H1 (cell line): ENCODE data around the gene TMEM198. TPM values are rescaled to one million over a fixed set of nuclear protein-coding genes. Genes with fewer than 3 reads are reported as not detected.
A peak's percentile ranks its signal among the peaks of the same experiment; 100 is the strongest.

ENCODE experiments used
- CTCF ChIA-PET: fragments of 300-600 bp; sonication (Branson Sonifier 250); formaldehyde crosslinking; loops from one replicate; lab custom pipeline; 2021; ENCODE audit not compliant: partially characterized antibody; lab: Charles Lee
- POLR2A ChIA-PET: fragments of 300-600 bp; sonication (Branson Sonifier 250); formaldehyde crosslinking; loops from one replicate; lab custom pipeline; 2021; ENCODE audit warnings: inconsistent platforms; ENCODE audit not compliant: partially characterized antibody; lab: Charles Lee
- DNase-seq, 2 experiments: peaks; one replicate each; pipeline versions ENCODE4 v3.0.0 to v3.0.0-alpha.2; 2010 to 2022; ENCODE audit warnings: low spot score in 2 of 2, low read depth in 1 of 2, mixed read lengths in 1 of 2
- FAIRE-seq: peaks from 2 replicates; lab custom pipeline; 2011; peaks lifted over from hg19 to GRCh38; lab: Jason Lieb, UNC
- H2AFZ ChIP-seq: 2 replicates; pipeline ENCODE4 v1.8.1; 2012; ENCODE audit warnings: low read length, inconsistent platforms
- H2AK5ac ChIP-seq: 2 replicates; pipeline ENCODE4 v1.6.1; 2013; ENCODE audit warnings: low read depth, low read length
- H2BK120ac ChIP-seq: replicated peaks from 2 replicates; pipeline ENCODE3; 2013; ENCODE audit warnings: low read depth, low read length, inconsistent platforms
- H2BK12ac ChIP-seq: 2 replicates; pipeline ENCODE4 v1.6.1; 2013; ENCODE audit warnings: low read depth, low read length
- H2BK15ac ChIP-seq: 2 replicates; pipeline ENCODE4 v1.6.1; 2013; ENCODE audit warnings: low read length
- H2BK20ac ChIP-seq: 2 replicates; pipeline ENCODE4 v1.6.1; 2013; ENCODE audit warnings: low read length
- H2BK5ac ChIP-seq: 2 replicates; pipeline ENCODE4 v1.6.1; 2013; ENCODE audit warnings: low read depth, low read length
- H3K14ac ChIP-seq: 2 replicates; pipeline ENCODE4 v1.6.1; 2013; ENCODE audit warnings: inconsistent platforms; ENCODE audit not compliant: insufficient read length
- H3K18ac ChIP-seq: 2 replicates; pipeline ENCODE4 v1.6.1; 2013; ENCODE audit warnings: low read length; ENCODE audit errors: extremely low read depth
- H3K23ac ChIP-seq: 2 replicates; pipeline ENCODE4 v1.6.1; 2013; ENCODE audit warnings: inconsistent platforms; ENCODE audit not compliant: insufficient read length
- H3K23me2 ChIP-seq: 2 replicates; pipeline ENCODE4 v1.6.1; 2013; ENCODE audit warnings: low read depth, low read length
- H3K27ac ChIP-seq: 2 replicates; pipeline ENCODE4 v1.6.1; 2011; ENCODE audit warnings: low read depth, low read length, inconsistent platforms
- H3K27me3 ChIP-seq, 4 experiments: replicated peaks in 1 of 4; 1 replicate in 1 of 4; 2 replicates in 3 of 4; pipeline versions ENCODE4 v1.6.1 to v1.8.1; 2011 to 2013; ENCODE audit warnings: low read length in 3 of 4, mild to moderate bottlenecking in 3 of 4, inconsistent platforms in 2 of 4, mixed read lengths in 2 of 4, moderate library complexity in 1 of 4; ENCODE audit not compliant: control insufficient read depth in 3 of 4, insufficient read depth in 3 of 4; ENCODE audit errors: extremely low read depth in 1 of 4
- H3K36me3 ChIP-seq, 4 experiments: 2 replicates each; pipeline versions ENCODE4 v1.6.1 to v1.8.1; 2011 to 2013; ENCODE audit warnings: mild to moderate bottlenecking in 4 of 4, low read length in 3 of 4, moderate library complexity in 2 of 4, control low read depth in 1 of 4, inconsistent platforms in 1 of 4; ENCODE audit not compliant: insufficient read depth in 4 of 4, control insufficient read depth in 2 of 4
- H3K4ac ChIP-seq: replicated peaks from 2 replicates; pipeline ENCODE3; 2013; ENCODE audit warnings: low read length, low read depth, mixed read lengths, inconsistent platforms; ENCODE audit not compliant: insufficient read length
- H3K4me1 ChIP-seq, 4 experiments: replicated peaks in 1 of 4; 1 replicate in 1 of 4; 2 replicates in 3 of 4; pipeline versions ENCODE4 v1.6.1 to v1.8.1; 2011 to 2013; ENCODE audit warnings: low read length in 3 of 4, inconsistent platforms in 2 of 4, mixed read lengths in 1 of 4; ENCODE audit not compliant: insufficient read depth in 4 of 4, control insufficient read depth in 3 of 4
- H3K4me2 ChIP-seq, 2 experiments: 2 replicates each; pipeline versions ENCODE4 v1.6.1 to v1.8.1; 2011 to 2013; ENCODE audit warnings: low read depth in 2 of 2, low read length in 2 of 2, control low read depth in 1 of 2, inconsistent platforms in 1 of 2, mild to moderate bottlenecking in 1 of 2; ENCODE audit not compliant: insufficient read depth in 1 of 2
- H3K4me3 ChIP-seq, 4 experiments: fragments of 200-600, 300-600 bp in 1 of 4; sonication (generic), shearing (Covaris generic), sonication (Bioruptor Twin) in 1 of 4; 2 replicates each; pipeline versions ENCODE4 v1.5.1 to v1.8.1; 2011 to 2016; ENCODE audit warnings: low read length in 4 of 4, low read depth in 3 of 4, control low read depth in 2 of 4, inconsistent platforms in 2 of 4, mild to moderate bottlenecking in 2 of 4, mixed read lengths in 1 of 4, moderate library complexity in 1 of 4; ENCODE audit not compliant: insufficient read depth in 2 of 4; ENCODE audit errors: extremely low read depth in 1 of 4
- H3K56ac ChIP-seq: replicated peaks from 2 replicates; pipeline ENCODE3; 2013; ENCODE audit warnings: low read depth, mild to moderate bottlenecking, mixed read lengths, low read length, inconsistent platforms; ENCODE audit not compliant: insufficient read length
- H3K79me1 ChIP-seq: 2 replicates; pipeline ENCODE4 v1.6.1; 2013; ENCODE audit warnings: low read depth, low read length, control low read depth
- H3K79me2 ChIP-seq, 2 experiments: 2 replicates each; pipeline versions ENCODE4 v1.6.1 to v1.8.1; 2012 to 2013; ENCODE audit warnings: low read length in 2 of 2, mild to moderate bottlenecking in 2 of 2, inconsistent platforms in 1 of 2; ENCODE audit not compliant: insufficient read depth in 2 of 2, control insufficient read depth in 1 of 2
- H3K9ac ChIP-seq, 4 experiments: replicated peaks in 1 of 4; 1 replicate in 1 of 4; 2 replicates in 3 of 4; pipeline versions ENCODE4 v1.6.1 to v1.8.1; 2011 to 2013; ENCODE audit warnings: low read depth in 3 of 4, low read length in 3 of 4, control low read depth in 2 of 4, mild to moderate bottlenecking in 2 of 4, moderate library complexity in 2 of 4, inconsistent platforms in 1 of 4; ENCODE audit errors: extremely low read depth in 1 of 4
- H3K9me3 ChIP-seq, 2 experiments: 2 replicates each; pipeline versions ENCODE4 v1.6.1 to v1.8.1; 2012 to 2013; ENCODE audit warnings: mild to moderate bottlenecking in 2 of 2, moderate library complexity in 2 of 2, control low read depth in 1 of 2, inconsistent platforms in 1 of 2, low read depth in 1 of 2, low read length in 1 of 2, mixed read lengths in 1 of 2; ENCODE audit not compliant: insufficient read depth in 2 of 2
- H4K20me1 ChIP-seq, 2 experiments: replicated peaks in 1 of 2; 2 replicates each; pipeline versions ENCODE3 to v1.8.1; 2011 to 2013; ENCODE audit warnings: inconsistent platforms in 2 of 2, low read length in 2 of 2, mild to moderate bottlenecking in 1 of 2; ENCODE audit not compliant: insufficient read depth in 2 of 2, control insufficient read depth in 1 of 2
- H4K5ac ChIP-seq: 2 replicates; pipeline ENCODE4 v1.6.1; 2013; ENCODE audit warnings: low read length, low read depth, mixed read lengths, inconsistent platforms; ENCODE audit not compliant: insufficient read length
- H4K8ac ChIP-seq: 2 replicates; pipeline ENCODE4 v1.8.0; 2013; ENCODE audit warnings: mild to moderate bottlenecking, moderate library complexity, low read length, inconsistent platforms; ENCODE audit not compliant: insufficient read depth; ENCODE audit errors: extremely low read depth
- H4K91ac ChIP-seq: replicated peaks from 2 replicates; pipeline ENCODE3; 2013; ENCODE audit warnings: low read length, mixed read lengths, inconsistent platforms; ENCODE audit not compliant: insufficient read length
- CHD2 ChIP-seq: IDR thresholded peaks from 2 replicates; pipeline ENCODE4 v1.6.1; 2012; ENCODE audit warnings: low read length, improper control_type of control experiment
- JUND ChIP-seq: IDR thresholded peaks from 2 replicates; pipeline ENCODE4 v1.6.1; 2011; ENCODE audit warnings: mild to moderate bottlenecking, improper control_type of control experiment, low read length
- RAD21 ChIP-seq, 2 experiments: IDR thresholded peaks in 1 of 2; conservative IDR thresholded peaks in 1 of 2; 2 replicates each; pipeline ENCODE4 v1.6.1; 2011; ENCODE audit warnings: low read depth in 2 of 2, low read length in 2 of 2, improper control_type of control experiment in 1 of 2, inconsistent platforms in 1 of 2, mild to moderate bottlenecking in 1 of 2, moderate library complexity in 1 of 2
- RXRA ChIP-seq: IDR thresholded peaks from 2 replicates; pipeline ENCODE4 v1.6.1; 2011; ENCODE audit warnings: low read depth, mild to moderate bottlenecking, low read length, moderate library complexity; ENCODE audit not compliant: insufficient read depth
- SIN3A ChIP-seq, 2 experiments: IDR thresholded peaks in 1 of 2; conservative IDR thresholded peaks in 1 of 2; 2 replicates each; pipeline ENCODE4 v1.6.1; 2011 to 2012; ENCODE audit warnings: low read length in 2 of 2, improper control_type of control experiment in 1 of 2, low read depth in 1 of 2, mild to moderate bottlenecking in 1 of 2
- TEAD4 ChIP-seq: IDR thresholded peaks from 2 replicates; pipeline ENCODE4 v1.6.1; 2012; ENCODE audit warnings: low read depth, low read length, inconsistent platforms, mixed read lengths
- WGBS, 2 experiments: shearing (Covaris generic) in 1 of 2; methylation state at CpG; one replicate each; pipeline versions ENCODE4 v1.1.6 to v1.1.7; 2013 to 2015; ENCODE audit warnings: low lambda C conversion rate in 2 of 2, mixed read lengths in 2 of 2, inconsistent platforms in 1 of 2, low coverage in 1 of 2, missing lambda C conversion rate in 1 of 2; ENCODE audit not compliant: insufficient replicate concordance in 2 of 2, insufficient coverage in 1 of 2, insufficient read length in 1 of 2; ENCODE audit errors: extremely low coverage in 1 of 2, missing lambda C conversion rate in 1 of 2; 5-methylcytosine and 5-hydroxymethylcytosine counted together
- polyA plus RNA-seq, 7 experiments: library from polyadenylated mRNA; depleted of rRNA in 3 of 7; stranded (reverse) in 5 of 7; unstranded in 2 of 7; fragments of >200 nt in 5 of 7; fragments of 200-250 nt in 2 of 7; gene quantifications; 1 replicate in 5 of 7; 2 replicates in 1 of 7; 4 replicates in 1 of 7; pipeline versions ENCODE4 v1.2.1 to v1.2.3, GENCODE V29; 2011 to 2013; ENCODE audit warnings: missing spikeins in 2 of 7, mixed read lengths in 2 of 7
- total RNA-seq: library from RNA; stranded (reverse); fragmentation: NEBNext Ultra II Directional; extraction: Animal tissue kit (Norgen Biotek cat#: 25700); gene quantifications from 2 replicates; pipeline ENCODE4 v1.2.1, GENCODE V29; 2021
- TF ChIP-seq, protein P1 (sequence below): IDR thresholded peaks from 2 replicates; pipeline ENCODE4 v1.6.1; 2012; ENCODE audit warnings: low read length, inconsistent platforms

Gene TMEM198
- total and polyA plus RNA-seq, 2 of the 8 experiments (the other 6 are each of a cell fraction or from before 2014, with no cell fraction given): 10.2 to 10.4 TPM

GRCh38 chr2:219530048-219530963 is 13.5 kb upstream of the TMEM198 start:
- Histone ChIP-seq H3K4me2 (peak overlapping the region; percentile 4 to 71), H3K23ac (no peak overlapping the region), H2AFZ (no peak overlapping the region), H2BK15ac (peak overlapping the region; percentile 66), H3K79me1 (no peaks in the 10 kb centered on the region), H3K14ac (no peak overlapping the region), H4K5ac (no peak overlapping the region), H3K27ac (no peak overlapping the region), H3K9me3 (no peaks in the 10 kb centered on the region), H3K36me3 (no peaks in the 10 kb centered on the region), H3K23me2 (peaks cover 1% of the 10 kb centered on the region; the same call in 1 of the 2 replicates), H4K20me1 (no peaks in the 10 kb centered on the region), H3K9ac (no peak overlapping the region), H3K27me3 (peaks cover 0 to 24% (median 10%) of the 10 kb centered on the region in 4 experiments; a peak in 6 of 7 replicates), H4K8ac (no peak overlapping the region), H2BK120ac (no peak overlapping the region), H3K4ac (no peak overlapping the region), H3K18ac (no peak overlapping the region), H3K4me3 (peak overlapping the region in 2 of 4 experiments; percentile 22 to 56; a peak in 4 of 8 replicates), H2BK12ac (peak overlapping the region; percentile 32; the same call in 1 of the 2 replicates), H2BK20ac (peak overlapping the region; percentile 11), H4K91ac (no peak overlapping the region), H3K56ac (no peak overlapping the region), H2AK5ac (no peak overlapping the region), H3K79me2 (no peaks in the 10 kb centered on the region), H3K4me1 (peaks cover 0 to 8% (median 3%) of the 10 kb centered on the region in 4 experiments; a peak in 4 of 7 replicates), H2BK5ac (0 out of 2 replicates have a peak overlapping the region, but pooled peaks have one; percentile 61)
- DNase-seq (peak in 1 of 2 experiments; percentile 97), FAIRE-seq (peak; percentile 60)
- CTCF ChIA-PET: interaction anchor here (0.7 to 113.1 kb wide), 42 partner anchors 3 to 492 kb away, joined by 3 to 7248 read pairs (median 4); partner anchors contain the start of genes ASIC4, CHPF, DES and GMPPA
- POLR2A ChIA-PET: interaction anchor here (0.7 to 3.8 kb wide), 19 partner anchors 11 to 142 kb away, joined by 3 to 16 read pairs (median 3); partner anchors contain the start of genes CHPF, DNPEP and TMEM198
- 20% methylated on average over 21 of the region's 21 CpGs; no CpG with 5 or more reads in 1 of the 2 experiments for WGBS, 2 experiments
- TF ChIP-seq CHD2 (0 out of 2 replicates have a peak, but pooled peaks have one; percentile 41), TEAD4 (no peak), SIN3A (conservative IDR thresholded peaks at IDR 0.05 in 1 of 2, IDR thresholded peaks at IDR 0.05 in 1 of 2; ENCODE audit: low read depth in 1 of 2, low read length in 2 of 2) (peak in 1 of 2 experiments; percentile 65; a peak in 1 of 4 replicates), JUND (0 out of 2 replicates have a peak, but pooled peaks have one; percentile 35), RAD21 (IDR thresholded peaks at IDR 0.05 in 1 of 2, conservative IDR thresholded peaks at IDR 0.05 in 1 of 2; ENCODE audit: low read depth in 2 of 2, low read length in 2 of 2) (peak; percentile 99 to 100), RXRA (peak; percentile 84; the same call in 1 of the 2 replicates)
- TF ChIP-seq, protein P1, sequence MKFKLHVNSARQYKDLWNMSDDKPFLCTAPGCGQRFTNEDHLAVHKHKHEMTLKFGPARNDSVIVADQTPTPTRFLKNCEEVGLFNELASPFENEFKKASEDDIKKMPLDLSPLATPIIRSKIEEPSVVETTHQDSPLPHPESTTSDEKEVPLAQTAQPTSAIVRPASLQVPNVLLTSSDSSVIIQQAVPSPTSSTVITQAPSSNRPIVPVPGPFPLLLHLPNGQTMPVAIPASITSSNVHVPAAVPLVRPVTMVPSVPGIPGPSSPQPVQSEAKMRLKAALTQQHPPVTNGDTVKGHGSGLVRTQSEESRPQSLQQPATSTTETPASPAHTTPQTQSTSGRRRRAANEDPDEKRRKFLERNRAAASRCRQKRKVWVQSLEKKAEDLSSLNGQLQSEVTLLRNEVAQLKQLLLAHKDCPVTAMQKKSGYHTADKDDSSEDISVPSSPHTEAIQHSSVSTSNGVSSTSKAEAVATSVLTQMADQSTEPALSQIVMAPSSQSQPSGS: 0 out of 2 replicates have a peak, but pooled peaks have one; percentile 44
